A673 (cell line): ENCODE data around the gene C2CD4B. TPM values are rescaled to one million over a fixed set of nuclear protein-coding genes. Genes with fewer than 3 reads are reported as not detected.
A peak's percentile ranks its signal among the peaks of the same experiment; 100 is the strongest.

Experiments
- BruUV-seq: library from RNA; stranded (reverse); fragments of 400-500 nt; replicated peaks from 2 replicates; lab custom pipeline; 2021; lab: Mats Ljungman, UMichigan
- CTCF ChIA-PET: fragments of 300-600 bp; sonication (Branson Sonifier 250); formaldehyde crosslinking; loops from one replicate; lab custom pipeline; 2022; ENCODE audit warnings: antibody characterized with exemption; lab: Charles Lee
- POLR2A ChIA-PET: fragments of 300-600 bp; sonication (Branson Sonifier 250); formaldehyde crosslinking; loops from one replicate; lab custom pipeline; 2022; ENCODE audit warnings: antibody characterized with exemption; ENCODE audit not compliant: low non-redundant PET; lab: Charles Lee
- DNase-seq: peaks from one replicate; pipeline ENCODE4 v3.0.0-alpha.2; 2015; ENCODE audit warnings: low spot score
- H3K27ac ChIP-seq: fragments of 200-600 bp; sonication (generic); 2 replicates; pipeline ENCODE4 v1.5.1; 2016; ENCODE audit warnings: mixed run types, low read depth, mild to moderate bottlenecking, mixed read lengths, antibody characterized with exemption, low read length; ENCODE audit not compliant: poor library complexity, severe bottlenecking
- H3K27me3 ChIP-seq: fragments of 200-600 bp; sonication (generic); replicated peaks from 2 replicates; pipeline ENCODE4 v1.6.1; 2017; ENCODE audit warnings: mixed run types, low read depth, mild to moderate bottlenecking, mixed read lengths, antibody characterized with exemption, low read length; ENCODE audit not compliant: insufficient read depth, poor library complexity
- H3K36me3 ChIP-seq: fragments of 200-600 bp; sonication (generic); 2 replicates; pipeline ENCODE4 v1.6.1; 2016; ENCODE audit warnings: mixed run types, mild to moderate bottlenecking, mixed read lengths, antibody characterized with exemption, low read length; ENCODE audit not compliant: insufficient read depth, poor library complexity, severe bottlenecking
- H3K4me1 ChIP-seq: fragments of 200-600 bp; sonication (generic); 2 replicates; pipeline ENCODE4 v1.6.1; 2017; ENCODE audit warnings: mixed run types, mild to moderate bottlenecking, mixed read lengths, antibody characterized with exemption, low read length; ENCODE audit not compliant: insufficient read depth, poor library complexity, severe bottlenecking
- H3K4me3 ChIP-seq: fragments of 200-600 bp; sonication (generic); 2 replicates; pipeline ENCODE4 v1.5.1; 2016; ENCODE audit warnings: low read depth, mixed run types, mild to moderate bottlenecking, mixed read lengths, low read length; ENCODE audit not compliant: poor library complexity, severe bottlenecking
- H3K9me3 ChIP-seq: fragments of 200-600 bp; sonication (generic); 2 replicates; pipeline ENCODE4 v1.6.1; 2016; ENCODE audit warnings: mixed run types, low read depth, mild to moderate bottlenecking, mixed read lengths, antibody characterized with exemption, low read length; ENCODE audit not compliant: poor library complexity, severe bottlenecking
- EZH2 ChIP-seq: fragments of 200-600 bp; sonication (generic); IDR thresholded peaks from 2 replicates; pipeline ENCODE4 v1.6.1; 2017; ENCODE audit warnings: borderline replicate concordance, low read depth, mild to moderate bottlenecking, mixed read lengths, antibody characterized with exemption, low read length; ENCODE audit not compliant: poor library complexity, severe bottlenecking
- intact Hi-C: fragments of 100-400 bp; cut with micrococcal nuclease; formaldehyde crosslinking; loops from one replicate; pipeline ENCODE4 v1.10.0; 2022; ENCODE audit not compliant: unreplicated experiment
- total RNA-seq: library from RNA; stranded (reverse); gene quantifications from 2 replicates; pipeline ENCODE4 v1.2.3, GENCODE V29; 2021
- TF ChIP-seq, protein P1 (sequence below): fragments of 300-800, 200-600 bp; sonication (generic); conservative IDR thresholded peaks from 2 replicates; pipeline ENCODE4 v1.5.1; 2017; ENCODE audit warnings: low read depth, mild to moderate bottlenecking, antibody characterized with exemption, low read length, moderate library complexity, mixed read lengths

The C2CD4B gene
- total RNA-seq, 1 experiment from 2014 or later, result 0.54 TPM

GRCh38 chr15:62164014-62164395, 1.1 kb downstream of the C2CD4B start:
- peaks cover 27% of the 10 kb centered on the region for H3K27me3 ChIP-seq
- no TSS peak for BruUV-seq
- H3K4me1 ChIP-seq, result peaks cover 30% of the 10 kb centered on the region
- peak; percentile 34 for DNase-seq
- no peaks in the 10 kb centered on the region for H3K9me3 ChIP-seq
- no peak for TF ChIP-seq EZH2
- TF ChIP-seq, protein P1, sequence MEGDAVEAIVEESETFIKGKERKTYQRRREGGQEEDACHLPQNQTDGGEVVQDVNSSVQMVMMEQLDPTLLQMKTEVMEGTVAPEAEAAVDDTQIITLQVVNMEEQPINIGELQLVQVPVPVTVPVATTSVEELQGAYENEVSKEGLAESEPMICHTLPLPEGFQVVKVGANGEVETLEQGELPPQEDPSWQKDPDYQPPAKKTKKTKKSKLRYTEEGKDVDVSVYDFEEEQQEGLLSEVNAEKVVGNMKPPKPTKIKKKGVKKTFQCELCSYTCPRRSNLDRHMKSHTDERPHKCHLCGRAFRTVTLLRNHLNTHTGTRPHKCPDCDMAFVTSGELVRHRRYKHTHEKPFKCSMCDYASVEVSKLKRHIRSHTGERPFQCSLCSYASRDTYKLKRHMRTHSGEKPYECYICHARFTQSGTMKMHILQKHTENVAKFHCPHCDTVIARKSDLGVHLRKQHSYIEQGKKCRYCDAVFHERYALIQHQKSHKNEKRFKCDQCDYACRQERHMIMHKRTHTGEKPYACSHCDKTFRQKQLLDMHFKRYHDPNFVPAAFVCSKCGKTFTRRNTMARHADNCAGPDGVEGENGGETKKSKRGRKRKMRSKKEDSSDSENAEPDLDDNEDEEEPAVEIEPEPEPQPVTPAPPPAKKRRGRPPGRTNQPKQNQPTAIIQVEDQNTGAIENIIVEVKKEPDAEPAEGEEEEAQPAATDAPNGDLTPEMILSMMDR, result no peak
- no peak overlapping the region for H3K27ac ChIP-seq
- peak overlapping the region; percentile 44 for H3K4me3 ChIP-seq
- intact Hi-C loops, result no loop called here
- H3K36me3 ChIP-seq, result no peaks in the 10 kb centered on the region
- CTCF ChIA-PET, result no interaction called here
- POLR2A ChIA-PET, result no interaction called here

GRCh38 chr15:62163397-62164013, 1.6 kb downstream of the C2CD4B start:
- CTCF ChIA-PET, result no interaction called here
- H3K9me3 ChIP-seq, result no peaks in the 10 kb centered on the region
- intact Hi-C loops, result no loop called here
- no peak for TF ChIP-seq EZH2
- TF ChIP-seq, protein P1, result no peak
- no peaks in the 10 kb centered on the region for H3K36me3 ChIP-seq
- peaks cover 30% of the 10 kb centered on the region for H3K4me1 ChIP-seq
- no peak overlapping the region for H3K27ac ChIP-seq
- POLR2A ChIA-PET, result no interaction called here
- H3K27me3 ChIP-seq, result peaks cover 27% of the 10 kb centered on the region
- peak overlapping the region; percentile 44 for H3K4me3 ChIP-seq
- BruUV-seq, result no TSS peak
- DNase-seq, result no peak

DNA sequence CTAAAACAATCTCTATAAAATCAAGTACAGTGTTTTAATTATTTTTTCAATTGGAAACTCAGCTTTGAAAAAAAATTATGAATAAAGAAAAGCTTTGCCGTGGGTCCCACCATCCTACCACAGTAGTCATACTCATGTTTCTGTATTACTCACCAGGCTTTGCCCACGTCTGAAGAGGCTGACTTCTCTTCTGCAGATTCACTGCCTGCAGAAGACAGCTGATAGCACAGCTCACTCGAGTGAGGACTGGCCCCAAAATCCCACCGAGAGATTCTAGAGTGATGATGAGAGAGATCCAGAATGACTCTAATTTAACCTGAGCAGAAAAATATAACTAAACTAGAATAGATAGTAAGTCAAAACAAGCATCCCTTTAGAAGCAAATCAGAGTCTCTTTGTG, 11.9 kb downstream of the C2CD4B start:
- DNase-seq, result no peak
- Histone ChIP-seq H3K27ac (no peak overlapping the region), H3K9me3 (no peaks in the 10 kb centered on the region), H3K4me3 (no peak overlapping the region), H3K27me3 (no peaks in the 10 kb centered on the region), H3K36me3 (no peaks in the 10 kb centered on the region), H3K4me1 (peaks cover 13% of the 10 kb centered on the region)
- ChIA-PET CTCF (no interaction called here), POLR2A (no interaction called here)
- BruUV-seq, result no TSS peak
- TF ChIP-seq, protein P1, result no peak
- no peak for TF ChIP-seq EZH2
- intact Hi-C loops, result no loop called here
